Measurements from ENCODE around the gene SPATA12. TPM values are rescaled to one million over a fixed set of nuclear protein-coding genes. Genes with fewer than 3 reads are reported as not detected.

SPATA12 gene
- total and polyA plus RNA-seq, 7 donors: 0.01 TPM; not detected in 6

DNA sequence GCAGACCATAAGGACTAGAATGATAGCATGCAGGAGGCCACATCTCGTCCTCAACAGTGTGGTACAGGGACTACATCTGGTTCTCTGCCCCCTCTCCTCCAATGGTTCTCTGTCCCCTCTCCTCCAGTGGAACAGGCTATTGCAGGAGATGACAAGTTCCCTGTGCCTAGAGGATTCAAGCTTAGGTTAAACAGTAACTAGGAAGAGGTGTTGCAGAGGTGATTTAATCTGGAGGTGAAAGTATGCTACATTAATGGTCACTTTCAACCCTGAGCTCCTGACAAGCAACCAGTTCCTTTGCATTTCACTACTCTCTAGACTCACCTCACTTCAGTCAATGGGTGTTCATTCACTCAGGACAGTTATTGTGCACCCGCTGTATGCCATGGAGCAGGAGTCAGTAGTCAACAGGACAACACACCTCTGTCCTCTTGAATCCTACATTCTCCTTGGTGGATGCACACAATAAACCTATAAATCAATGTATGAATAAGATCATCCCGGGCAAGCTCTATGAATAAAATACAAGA lies 16.0 kb downstream of the SPATA12 start:
- ATAC-seq (no peak), DNase-seq (no peak)
- TF ChIP-seq, protein P1, sequence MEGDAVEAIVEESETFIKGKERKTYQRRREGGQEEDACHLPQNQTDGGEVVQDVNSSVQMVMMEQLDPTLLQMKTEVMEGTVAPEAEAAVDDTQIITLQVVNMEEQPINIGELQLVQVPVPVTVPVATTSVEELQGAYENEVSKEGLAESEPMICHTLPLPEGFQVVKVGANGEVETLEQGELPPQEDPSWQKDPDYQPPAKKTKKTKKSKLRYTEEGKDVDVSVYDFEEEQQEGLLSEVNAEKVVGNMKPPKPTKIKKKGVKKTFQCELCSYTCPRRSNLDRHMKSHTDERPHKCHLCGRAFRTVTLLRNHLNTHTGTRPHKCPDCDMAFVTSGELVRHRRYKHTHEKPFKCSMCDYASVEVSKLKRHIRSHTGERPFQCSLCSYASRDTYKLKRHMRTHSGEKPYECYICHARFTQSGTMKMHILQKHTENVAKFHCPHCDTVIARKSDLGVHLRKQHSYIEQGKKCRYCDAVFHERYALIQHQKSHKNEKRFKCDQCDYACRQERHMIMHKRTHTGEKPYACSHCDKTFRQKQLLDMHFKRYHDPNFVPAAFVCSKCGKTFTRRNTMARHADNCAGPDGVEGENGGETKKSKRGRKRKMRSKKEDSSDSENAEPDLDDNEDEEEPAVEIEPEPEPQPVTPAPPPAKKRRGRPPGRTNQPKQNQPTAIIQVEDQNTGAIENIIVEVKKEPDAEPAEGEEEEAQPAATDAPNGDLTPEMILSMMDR (IDR thresholded peaks at IDR 0.05): no peak
- H3K9me3 ChIP-seq: no peaks in the 10 kb centered on the region
- H3K36me3 ChIP-seq (ENCODE audit: insufficient read depth in 1 of 2, low read depth in 1 of 2): no peaks in the 10 kb centered on the region
- intact Hi-C loops (cut with DNase I): loop anchor here in 1 of 2 donors (10.0 kb wide), 1 partner anchor 82 kb away; no protein-coding TSS in a partner anchor
- WGBS, 3 donors: 97 to 100% (median 98%) methylated on average over 3 of the region's 3 CpGs
- H3K27ac ChIP-seq: no peak overlapping the region
- no peak overlapping the region for H3K4me3 ChIP-seq
- H3K4me1 ChIP-seq: no peaks in the 10 kb centered on the region
- peaks cover 0 to 17% (median 2%) of the 10 kb centered on the region in 3 donors for H3K27me3 ChIP-seq (ENCODE audit: insufficient read depth in 3 of 3, low read length in 2 of 3)

DNA sequence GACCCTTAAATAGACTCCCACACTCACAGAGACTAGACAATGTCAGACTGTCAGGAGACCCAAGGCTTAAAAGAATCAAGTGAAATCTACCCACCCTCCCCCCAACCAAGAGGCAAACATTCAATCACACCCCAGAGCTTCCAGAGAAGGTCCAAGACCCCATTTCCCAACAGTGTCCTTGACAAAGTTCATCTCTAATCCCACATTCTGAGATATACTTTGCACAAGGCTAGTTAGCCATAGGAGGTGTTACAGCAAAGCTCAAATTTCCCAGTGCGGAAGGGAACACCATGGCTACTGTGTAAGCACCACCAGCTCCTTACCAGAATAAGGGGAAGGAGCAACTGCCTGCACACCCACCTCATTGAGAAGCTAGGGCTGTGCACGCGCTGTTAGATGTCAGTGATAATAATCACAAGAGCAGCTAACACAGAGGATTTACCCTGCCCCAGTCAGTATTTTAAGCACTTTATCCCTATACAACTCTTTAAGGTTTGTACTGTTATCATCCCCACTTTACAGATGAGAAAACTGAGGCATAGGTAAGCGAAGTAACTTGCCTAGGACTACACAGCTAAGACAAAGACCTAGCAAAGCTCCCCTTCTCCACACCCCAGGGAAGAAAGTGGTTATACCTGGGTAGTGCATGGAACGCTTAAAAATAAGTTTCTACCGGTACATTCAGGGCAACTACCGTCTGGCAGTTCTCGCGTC lies 17.3 kb downstream of the SPATA12 start:
- ATAC-seq: no peak
- H3K9me3 ChIP-seq: no peaks in the 10 kb centered on the region
- TF ChIP-seq, protein P1 (IDR thresholded peaks at IDR 0.05): no peak
- intact Hi-C loops (cut with DNase I): loop anchor here (2.0 to 10.0 kb wide), 2 partner anchors 81 to 83 kb away; no protein-coding TSS in a partner anchor
- peaks cover 0 to 17% (median 2%) of the 10 kb centered on the region in 3 donors for H3K27me3 ChIP-seq (ENCODE audit: insufficient read depth in 3 of 3, low read length in 2 of 3)
- H3K36me3 ChIP-seq (ENCODE audit: insufficient read depth in 1 of 2, low read depth in 1 of 2): no peaks in the 10 kb centered on the region
- no peaks in the 10 kb centered on the region for H3K4me1 ChIP-seq
- 44 to 51% (median 49%) methylated on average over 9 of the region's 9 CpGs for WGBS, 3 donors
- H3K4me3 ChIP-seq: peak overlapping the region; percentile 87
- DNase-seq: no peak
- H3K27ac ChIP-seq: no peak overlapping the region

DNA sequence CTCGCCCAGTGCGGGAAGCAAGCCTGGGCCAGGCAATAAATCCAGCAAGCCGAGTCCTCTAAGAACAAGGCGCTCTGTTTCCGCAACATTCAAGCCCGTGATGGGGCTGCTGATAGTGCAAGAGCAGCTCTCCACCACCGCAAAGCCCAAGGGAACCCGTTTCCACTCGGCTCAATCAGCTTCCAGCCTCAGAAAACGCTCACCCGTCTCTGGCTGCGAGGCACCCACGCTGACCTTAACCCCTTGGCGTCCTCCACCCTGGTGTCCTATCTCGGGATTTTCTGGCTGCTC lies 17.8 kb downstream of the SPATA12 start:
- Histone ChIP-seq H3K27ac (peak overlapping the region; percentile 30), H3K4me3 (peak overlapping the region; percentile 87), H3K36me3 (ENCODE audit: insufficient read depth in 1 of 2, low read depth in 1 of 2) (no peaks in the 10 kb centered on the region), H3K4me1 (no peaks in the 10 kb centered on the region), H3K27me3 (ENCODE audit: insufficient read depth in 3 of 3, low read length in 2 of 3) (peaks cover 0 to 17% (median 2%) of the 10 kb centered on the region in 3 donors), H3K9me3 (no peaks in the 10 kb centered on the region)
- ATAC-seq: peak; percentile 50 to 65 (median 55)
- intact Hi-C loops (cut with DNase I): loop anchor here (2.0 to 10.0 kb wide), 2 partner anchors 81 to 83 kb away; no protein-coding TSS in a partner anchor
- TF ChIP-seq, protein P1 (IDR thresholded peaks at IDR 0.05): no peak
- DNase-seq: peak; percentile 66 to 84
- 4 to 10% (median 4%) methylated on average over 15 of the region's 15 CpGs for WGBS, 3 donors

DNA sequence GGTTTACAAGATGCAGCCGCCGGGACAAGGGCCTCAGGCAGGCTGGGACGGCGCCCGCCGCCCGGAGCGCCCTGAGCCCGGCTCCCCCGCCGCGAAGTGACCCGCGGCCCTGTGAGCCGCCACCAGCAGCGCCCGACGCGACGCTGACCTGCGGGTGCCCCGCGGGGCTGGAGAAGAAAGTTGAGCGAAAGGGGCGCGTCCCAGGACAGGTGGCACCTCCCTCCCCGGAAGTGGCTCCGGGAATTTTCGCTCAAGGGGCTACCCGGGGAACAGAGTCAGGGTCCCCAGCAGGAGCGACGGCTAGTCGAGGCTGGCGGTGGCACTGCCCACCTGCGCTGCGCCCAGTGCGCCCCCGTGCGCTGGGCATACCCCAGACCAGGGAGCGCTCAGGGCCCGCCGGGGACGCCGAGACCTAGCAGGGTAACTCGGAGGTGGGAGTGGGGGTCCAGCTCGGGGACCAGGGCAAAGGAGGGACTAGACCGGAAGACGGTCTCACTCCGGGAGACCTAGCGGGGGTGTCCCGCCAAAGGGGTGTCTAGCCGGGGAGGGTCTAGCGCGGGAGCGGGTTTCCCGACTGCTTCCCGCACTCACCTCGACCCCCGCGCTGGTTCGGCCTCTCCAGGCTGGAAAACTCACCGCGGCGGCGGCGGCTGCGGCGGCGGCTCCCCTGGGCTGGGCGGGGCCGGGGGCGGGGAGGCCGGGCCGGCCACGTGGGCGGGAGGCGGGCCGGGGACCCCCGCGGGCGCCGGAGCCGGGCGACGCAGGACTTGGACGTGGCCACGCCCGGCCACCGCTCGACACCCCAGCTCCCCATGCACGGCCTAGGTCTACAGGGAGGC lies 18.4 kb downstream of the SPATA12 start:
- intact Hi-C loops (cut with DNase I): loop anchor here (2.0 to 10.0 kb wide), 2 partner anchors 82 to 84 kb away; no protein-coding TSS in a partner anchor
- DNase-seq: peak; percentile 46 to 62
- 0 to 1% (median 0%) methylated on average over 69 to 91 of the region's 91 CpGs for WGBS, 3 donors
- TF ChIP-seq, protein P1 (IDR thresholded peaks at IDR 0.05): no peak
- ATAC-seq: peak; percentile 63 to 86 (median 68)
- H3K36me3 ChIP-seq (ENCODE audit: insufficient read depth in 1 of 2, low read depth in 1 of 2): no peaks in the 10 kb centered on the region
- H3K4me3 ChIP-seq: peak overlapping the region; percentile 87
- no peaks in the 10 kb centered on the region for H3K4me1 ChIP-seq
- H3K27me3 ChIP-seq (ENCODE audit: insufficient read depth in 3 of 3, low read length in 2 of 3): peaks cover 0 to 17% (median 2%) of the 10 kb centered on the region in 3 donors
- peak overlapping the region; percentile 30 for H3K27ac ChIP-seq
- H3K9me3 ChIP-seq: no peaks in the 10 kb centered on the region

Data from psoas muscle (tissue), 8 donors.